OCI-LY7 (cell line): ENCODE data around the gene ACP4. TPM values are rescaled to one million over a fixed set of nuclear protein-coding genes. Genes with fewer than 3 reads are reported as not detected.

ENCODE experiments used
- BruUV-seq: library from RNA; stranded (reverse); fragments of 400-500 nt; replicated peaks from 2 replicates; lab custom pipeline; 2021; lab: Mats Ljungman, UMichigan
- CTCF ChIA-PET: fragments of 300-600 bp; sonication (Branson Sonifier 250); formaldehyde crosslinking; loops from one replicate; lab custom pipeline; 2022; ENCODE audit warnings: antibody characterized with exemption; ENCODE audit not compliant: unreplicated experiment; lab: Charles Lee
- POLR2A ChIA-PET: fragments of 300-600 bp; sonication (Branson Sonifier 250); formaldehyde crosslinking; loops from one replicate; lab custom pipeline; 2022; ENCODE audit warnings: antibody characterized with exemption; lab: Charles Lee
- DNase-seq: peaks from one replicate; pipeline ENCODE4 v3.0.0-alpha.2; 2015; ENCODE audit warnings: low spot score
- H2AFZ ChIP-seq: fragments of 200-600 bp; sonication (generic), shearing (Covaris generic); 2 replicates; pipeline ENCODE4 v1.6.1; 2014; ENCODE audit warnings: mild to moderate bottlenecking, antibody characterized with exemption, low read length, moderate library complexity
- H3K27ac ChIP-seq: fragments of 200-600 bp; sonication (generic); 2 replicates; pipeline ENCODE4 v1.5.1; 2014; ENCODE audit warnings: mixed run types, low read depth, mild to moderate bottlenecking, moderate library complexity, low read length, inconsistent platforms; ENCODE audit not compliant: poor library complexity, severe bottlenecking
- H3K36me3 ChIP-seq: fragments of 200-600 bp; sonication (generic); 2 replicates; pipeline ENCODE4 v1.6.1; 2014; ENCODE audit warnings: mild to moderate bottlenecking, antibody characterized with exemption, low read length, moderate library complexity, mixed read lengths; ENCODE audit not compliant: insufficient read depth
- H3K4me1 ChIP-seq: fragments of 200-600 bp; sonication (generic); 2 replicates; pipeline ENCODE4 v1.5.1; 2014; ENCODE audit warnings: mild to moderate bottlenecking, low read length; ENCODE audit not compliant: insufficient read depth, poor library complexity, severe bottlenecking
- H3K4me2 ChIP-seq: fragments of 200-600 bp; sonication (generic); 2 replicates; pipeline ENCODE4 v1.6.1; 2014; ENCODE audit warnings: mild to moderate bottlenecking, low read length
- H3K4me3 ChIP-seq: fragments of 200-600 bp; sonication (generic); 2 replicates; pipeline ENCODE4 v1.5.1; 2014; ENCODE audit warnings: mild to moderate bottlenecking, low read depth, low read length; ENCODE audit not compliant: poor library complexity, severe bottlenecking
- H3K79me2 ChIP-seq: fragments of 200-600 bp; sonication (generic); 2 replicates; pipeline ENCODE4 v1.6.1; 2016; ENCODE audit warnings: low read depth, mild to moderate bottlenecking, low read length, moderate library complexity, mixed read lengths; ENCODE audit not compliant: insufficient read depth
- H3K9me2 ChIP-seq: fragments of 200-600 bp; sonication (generic); 2 replicates; pipeline ENCODE4 v1.6.1; 2016; ENCODE audit warnings: mild to moderate bottlenecking, low read length, mixed read lengths; ENCODE audit not compliant: insufficient read depth
- H3K9me3 ChIP-seq: fragments of 200-600 bp; sonication (generic); 2 replicates; pipeline ENCODE4 v1.6.1; 2014; ENCODE audit warnings: mild to moderate bottlenecking, mixed run types, low read length, mixed read lengths
- H4K20me1 ChIP-seq: fragments of 200-600 bp; sonication (generic); 2 replicates; pipeline ENCODE4 v1.6.1; 2014; ENCODE audit warnings: mild to moderate bottlenecking, antibody characterized with exemption, low read length, moderate library complexity, mixed read lengths; ENCODE audit not compliant: insufficient read depth
- CTCF ChIP-seq: fragments of 200-600 bp; sonication (generic); conservative IDR thresholded peaks from 2 replicates; pipeline ENCODE4 v1.5.1; 2014; ENCODE audit warnings: mild to moderate bottlenecking, antibody characterized with exemption, low read length, moderate library complexity, mixed read lengths
- EZH2phosphoT487 ChIP-seq: fragments of 200-600 bp; sonication (generic); IDR thresholded peaks from 2 replicates; pipeline ENCODE4 v1.6.1; 2018; ENCODE audit warnings: low read depth, borderline replicate concordance, mild to moderate bottlenecking, mixed run types, antibody characterized with exemption, low read length, moderate library complexity, mixed read lengths
- intact Hi-C: fragments of 100-400 bp; cut with micrococcal nuclease; formaldehyde crosslinking; loops from one replicate; pipeline ENCODE4 v1.10.0; 2022; ENCODE audit not compliant: unreplicated experiment
- total RNA-seq, 2 experiments: library from RNA; depleted of rRNA in 1 of 2; stranded (reverse); fragments of >200 nt in 1 of 2; shearing (Covaris generic) in 1 of 2; gene quantifications; 2 replicates each; pipeline ENCODE4 v1.2.3, GENCODE V29; 2014 to 2022

ACP4 gene
- total RNA-seq, 2 experiments from 2014 or later, result not detected

- Histone ChIP-seq H3K9me2 (no peaks in the 10 kb centered on the region), H4K20me1 (peaks cover 34% of the 10 kb centered on the region), H3K4me2 (no peak overlapping the region), H3K79me2 (peaks cover 31% of the 10 kb centered on the region), H3K36me3 (peaks cover 79% of the 10 kb centered on the region), H3K4me1 (peaks cover 23% of the 10 kb centered on the region), H3K27ac (no peak overlapping the region), H3K9me3 (no peaks in the 10 kb centered on the region), H2AFZ (no peak overlapping the region), H3K4me3 (no peak overlapping the region)
- DNase-seq, result no peak
- TF ChIP-seq EZH2phosphoT487 (no peak), CTCF (no peak)
- ChIA-PET POLR2A (no interaction called here), CTCF (no interaction called here)
- intact Hi-C loops, result no loop called here
- BruUV-seq, result no TSS peak
These were observed 7.8 kb downstream of the ACP4 start for GRCh38 chr19:50797781-50798658.

- Histone ChIP-seq H3K4me3 (no peak overlapping the region), H2AFZ (no peak overlapping the region), H3K9me2 (no peaks in the 10 kb centered on the region), H3K27ac (no peak overlapping the region), H3K9me3 (no peaks in the 10 kb centered on the region), H3K4me1 (peaks cover 24% of the 10 kb centered on the region), H4K20me1 (peaks cover 42% of the 10 kb centered on the region), H3K36me3 (peaks cover 87% of the 10 kb centered on the region), H3K4me2 (no peak overlapping the region), H3K79me2 (peaks cover 39% of the 10 kb centered on the region)
- BruUV-seq, result no TSS peak
- CTCF ChIA-PET, result no interaction called here
- POLR2A ChIA-PET, result no interaction called here
- no peak for DNase-seq
- TF ChIP-seq CTCF, result no peak
- intact Hi-C loops, result no loop called here
These were observed 8.7 kb downstream of the ACP4 start for GRCh38 chr19:50798659-50799546.
